Measurements from ENCODE around the gene TMEM151A.
"Not testable (repeated sequence)": the region's sequence is repeated elsewhere in the genome, so short reads cannot be mapped to it uniquely, and the experiment has no call there.

Gene TMEM151A

GRCh38 chr11:66267379-66268243 is 24.1 kb upstream of the TMEM151A start:
- peak; percentile 82 for DNase-seq

GRCh38 chr11:66268244-66268951 is 23.3 kb upstream of the TMEM151A start, which contains the start of gene RAB1B:
Gene RAB1B, plus strand, starts transcription at chr11:66268639. Its CDS starts 41 bp downstream, at chr11:66268680.
- peak; percentile 100 for DNase-seq

- no peak for DNase-seq
Observed at GRCh38 chr11:66268952-66269905, 22.5 kb upstream of the TMEM151A start.

- no peak for DNase-seq
Observed at GRCh38 chr11:66271816-66272215, 19.9 kb upstream of the TMEM151A start.

GRCh38 chr11:66272596-66272995 is 19.1 kb upstream of the TMEM151A start:
- DNase-seq = no peak

GRCh38 chr11:66274219-66274618 is 17.5 kb upstream of the TMEM151A start:
- no peak for DNase-seq

GRCh38 chr11:66275396-66275795 is 16.3 kb upstream of the TMEM151A start:
- DNase-seq = no peak

GRCh38 chr11:66275984-66276612 is 15.6 kb upstream of the TMEM151A start:
- DNase-seq = no peak

- not testable (repeated sequence) for DNase-seq
Observed at GRCh38 chr11:66276619-66277018, 15.1 kb upstream of the TMEM151A start.

- DNase-seq = not testable (repeated sequence)
Observed at GRCh38 chr11:66277064-66277463, 14.6 kb upstream of the TMEM151A start.

- peak; percentile 15 for DNase-seq
Observed at GRCh38 chr11:66277471-66278362, 14.0 kb upstream of the TMEM151A start, which contains the start of gene CNIH2. Gene CNIH2, plus strand, starts transcription at chr11:66278175. Its CDS starts 282 bp downstream, at chr11:66278457.

GRCh38 chr11:66278363-66279091 is 13.2 kb upstream of the TMEM151A start:
- no peak for DNase-seq

GRCh38 chr11:66279092-66279734 is 12.5 kb upstream of the TMEM151A start:
- DNase-seq = no peak

GRCh38 chr11:66280428-66280827 is 11.3 kb upstream of the TMEM151A start:
- DNase-seq = no peak

GRCh38 chr11:66281001-66281400 is 10.7 kb upstream of the TMEM151A start:
- DNase-seq = no peak

- DNase-seq = no peak
Observed at GRCh38 chr11:66281776-66282467, 9.8 kb upstream of the TMEM151A start.

- peak; percentile 98 for DNase-seq
Observed at GRCh38 chr11:66282468-66283455, 8.9 kb upstream of the TMEM151A start.
